GM18520 (cell line): ENCODE results near the gene EGLN2.
"Not testable (repeated sequence)": the region's sequence is repeated elsewhere in the genome, so short reads cannot be mapped to it uniquely, and the experiment has no call there.

Experiments used
- ATAC-seq: cut with Tn5 transposase; IDR thresholded peaks from one replicate; pipeline ENCODE4 v1.9.1; 2021; ENCODE audit not compliant: unreplicated experiment

Gene EGLN2

DNA sequence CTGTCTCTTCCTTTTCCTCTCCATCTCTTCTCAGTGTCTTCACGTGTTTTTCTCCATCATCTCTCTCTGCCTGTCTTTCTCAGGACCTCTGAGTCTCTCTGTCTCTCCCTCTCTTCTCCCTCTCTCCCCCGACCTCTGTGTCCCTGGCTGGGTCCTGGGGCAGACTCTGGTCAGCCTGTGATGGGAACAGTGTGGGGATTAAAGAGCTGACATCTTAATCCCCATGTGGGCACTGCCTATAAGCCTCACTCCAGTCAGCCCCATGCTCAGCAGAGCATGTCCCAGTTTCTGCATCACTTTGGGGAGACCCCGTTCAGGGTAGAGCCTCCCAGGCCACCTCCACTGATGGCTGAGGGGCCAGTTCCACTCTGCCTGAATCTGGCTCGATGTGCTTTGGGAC lies 16.2 kb downstream of the EGLN2 start:
- ATAC-seq = no peak

DNA sequence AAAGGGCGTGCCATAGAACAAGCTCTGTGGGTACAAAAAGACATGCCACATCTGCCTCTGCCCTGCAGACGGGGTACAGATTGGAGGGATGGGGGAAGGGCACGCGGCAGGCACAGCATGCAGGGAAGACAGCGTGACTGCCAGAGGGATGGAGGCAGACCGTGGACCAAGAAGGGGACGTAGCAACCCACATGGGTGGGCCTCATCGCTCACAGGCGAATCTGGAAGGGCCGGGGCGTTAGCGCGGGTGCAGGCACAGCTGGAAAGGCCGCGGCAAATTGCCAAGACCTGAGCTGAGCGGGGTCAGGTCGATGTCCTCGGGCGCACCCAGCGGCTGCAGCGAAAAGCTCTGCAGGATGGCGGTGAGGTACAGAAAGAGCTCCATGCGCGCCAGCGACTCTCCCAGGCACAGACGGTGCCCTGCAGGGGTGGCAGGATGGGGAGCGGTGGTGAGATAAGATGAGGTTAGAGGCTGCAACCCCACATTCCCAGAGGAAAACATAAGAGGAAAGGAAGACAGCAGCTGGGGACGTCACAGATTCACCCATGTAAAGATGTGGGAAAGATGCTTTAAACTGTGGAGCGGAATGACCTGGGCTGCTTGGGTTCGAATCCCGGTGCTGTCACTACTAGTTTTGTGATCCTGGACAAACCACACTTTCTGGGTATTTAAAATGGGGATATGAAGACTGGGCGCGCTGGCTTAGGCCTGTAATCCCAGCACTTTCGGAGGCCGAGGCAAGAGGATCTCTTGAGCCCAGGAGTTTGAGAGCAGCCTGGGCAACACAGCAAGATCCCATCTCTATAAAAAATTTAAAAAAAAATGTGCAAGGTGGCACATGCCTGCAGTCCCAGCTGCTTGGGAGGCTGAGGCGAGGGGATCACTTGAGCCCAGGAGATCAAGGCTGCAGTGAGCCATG lies 19.7 kb downstream of the EGLN2 start:
- not testable (repeated sequence) for ATAC-seq

DNA sequence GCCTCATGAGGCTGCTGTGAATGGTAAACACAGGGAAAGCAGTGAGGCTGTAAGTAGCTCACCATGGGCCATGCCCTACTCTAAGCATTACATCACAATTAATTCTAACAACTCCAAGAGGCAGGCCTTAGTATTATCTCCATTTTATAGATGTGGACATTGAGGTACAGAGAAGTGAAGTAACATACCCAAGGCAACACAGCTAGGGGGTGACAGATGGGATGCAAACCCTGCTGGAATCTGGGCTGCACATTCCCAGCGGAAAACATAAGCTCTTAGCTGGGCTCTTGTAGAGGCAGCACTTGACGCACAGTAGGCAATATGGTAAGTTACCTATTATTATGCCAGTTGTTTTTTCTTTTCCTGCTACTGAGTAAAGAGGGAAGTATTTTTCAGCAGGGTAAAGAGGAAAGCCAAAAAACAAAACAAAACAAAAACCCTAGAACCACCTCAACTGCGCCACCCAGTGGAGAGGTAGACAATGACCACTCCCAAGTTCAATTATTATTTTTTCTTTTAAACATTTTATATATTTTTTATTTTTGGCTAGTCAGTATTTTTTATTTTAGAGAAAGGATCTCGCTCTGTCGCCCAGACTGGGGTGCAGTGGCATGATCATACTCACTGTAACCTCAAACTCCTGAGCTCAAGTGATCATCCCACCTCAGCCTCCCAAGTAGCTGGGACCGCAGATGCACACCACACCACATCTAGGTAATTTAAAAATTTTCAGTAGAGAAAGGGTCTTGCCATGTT lies 20.7 kb downstream of the EGLN2 start:
- ATAC-seq = not testable (repeated sequence)

DNA sequence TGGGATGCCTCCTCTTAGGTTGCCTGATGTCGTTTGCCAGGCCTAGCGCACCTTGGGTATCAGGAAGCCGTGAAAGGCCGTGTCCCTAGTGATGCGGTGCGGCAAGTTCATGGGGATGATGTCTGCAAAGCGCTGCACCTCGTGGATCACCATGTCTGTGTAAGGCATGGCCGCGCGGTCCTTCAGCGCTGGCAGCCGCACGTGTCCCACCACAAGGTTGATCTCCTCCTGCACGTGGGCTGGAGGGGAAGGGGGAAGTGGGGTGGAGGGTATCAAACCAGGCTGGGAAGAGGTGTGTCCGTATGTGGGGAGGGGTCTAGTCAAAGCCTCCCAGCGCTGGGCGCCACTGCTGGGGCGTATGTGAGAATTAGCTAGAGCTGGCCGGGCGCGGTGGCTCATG lies 23.2 kb downstream of the EGLN2 start:
- no peak for ATAC-seq

GRCh38 chr19:40822704-40823553 lies 23.9 kb downstream of the EGLN2 start:
- not testable (repeated sequence) for ATAC-seq

DNA sequence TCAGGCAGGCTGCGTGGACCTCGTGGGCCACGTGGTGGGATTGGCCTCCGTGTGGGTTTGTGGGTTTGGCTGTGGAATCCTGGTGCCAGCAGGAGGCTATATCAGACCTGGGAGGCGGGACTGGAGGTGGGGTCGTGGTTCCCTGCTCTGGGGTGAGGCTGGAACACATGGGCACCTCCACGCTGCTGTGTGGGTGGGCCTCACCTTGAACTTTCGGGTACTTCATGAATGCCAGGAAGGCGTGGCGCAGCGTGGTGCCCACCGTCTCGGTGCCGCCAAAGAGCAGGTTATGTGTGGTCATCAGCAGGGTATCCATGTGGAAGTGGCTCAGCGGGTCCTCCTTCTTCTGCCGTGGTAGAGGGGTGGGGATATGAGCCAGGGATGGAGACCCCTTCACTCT lies 25.9 kb downstream of the EGLN2 start:
- not testable (repeated sequence) for ATAC-seq

- ATAC-seq = not testable (repeated sequence)
Observed at GRCh38 chr19:40825460-40826095, 26.6 kb downstream of the EGLN2 start.

DNA sequence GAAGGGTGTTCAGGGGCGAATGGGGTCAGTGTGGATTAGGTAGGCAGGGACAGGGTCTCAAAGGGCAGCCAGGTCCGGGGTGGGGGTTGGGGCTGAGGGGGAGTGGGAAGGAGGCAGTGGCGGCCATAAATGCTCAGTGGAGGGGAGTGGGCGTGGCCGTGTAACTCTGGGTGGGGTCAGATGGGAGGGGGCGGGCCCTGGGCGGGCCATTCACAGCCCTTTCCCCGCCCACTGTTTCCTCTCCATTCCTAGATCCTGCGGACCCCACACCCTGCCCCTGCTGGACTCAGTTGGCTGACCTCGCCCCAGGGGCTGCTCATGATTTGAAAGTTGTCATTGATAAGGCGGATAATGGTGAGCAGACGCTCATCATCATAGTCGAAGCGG lies 27.3 kb downstream of the EGLN2 start:
- ATAC-seq = not testable (repeated sequence)

DNA sequence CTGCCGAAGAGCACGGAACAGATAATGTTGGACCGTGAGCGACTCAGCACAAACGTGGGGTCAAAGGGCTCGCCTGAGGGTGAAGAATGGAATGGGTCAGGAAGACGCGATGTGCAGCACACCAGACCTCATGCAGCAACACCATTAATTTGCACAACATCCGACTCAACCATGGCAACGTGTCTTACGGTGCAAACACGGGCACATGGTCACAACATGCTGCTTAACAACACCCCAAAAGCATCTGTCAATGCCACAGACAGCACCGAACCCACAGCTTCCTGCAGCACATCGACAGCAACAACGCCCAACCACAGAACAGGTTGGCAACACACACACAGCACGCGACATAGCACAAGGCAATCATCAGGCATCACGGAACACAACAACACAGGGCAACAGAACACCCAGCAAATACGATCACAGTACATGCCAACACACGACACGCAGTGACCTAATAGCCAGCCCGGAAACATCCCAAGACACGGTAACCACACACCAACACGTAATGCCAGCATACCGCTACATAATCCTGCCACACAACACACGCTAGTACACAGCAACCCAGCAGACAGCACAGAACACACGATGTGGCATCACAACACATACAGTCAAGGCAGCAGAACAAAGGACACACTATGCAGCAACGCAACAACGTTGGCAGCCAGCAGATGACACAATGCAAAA lies 27.9 kb downstream of the EGLN2 start:
- not testable (repeated sequence) for ATAC-seq

DNA sequence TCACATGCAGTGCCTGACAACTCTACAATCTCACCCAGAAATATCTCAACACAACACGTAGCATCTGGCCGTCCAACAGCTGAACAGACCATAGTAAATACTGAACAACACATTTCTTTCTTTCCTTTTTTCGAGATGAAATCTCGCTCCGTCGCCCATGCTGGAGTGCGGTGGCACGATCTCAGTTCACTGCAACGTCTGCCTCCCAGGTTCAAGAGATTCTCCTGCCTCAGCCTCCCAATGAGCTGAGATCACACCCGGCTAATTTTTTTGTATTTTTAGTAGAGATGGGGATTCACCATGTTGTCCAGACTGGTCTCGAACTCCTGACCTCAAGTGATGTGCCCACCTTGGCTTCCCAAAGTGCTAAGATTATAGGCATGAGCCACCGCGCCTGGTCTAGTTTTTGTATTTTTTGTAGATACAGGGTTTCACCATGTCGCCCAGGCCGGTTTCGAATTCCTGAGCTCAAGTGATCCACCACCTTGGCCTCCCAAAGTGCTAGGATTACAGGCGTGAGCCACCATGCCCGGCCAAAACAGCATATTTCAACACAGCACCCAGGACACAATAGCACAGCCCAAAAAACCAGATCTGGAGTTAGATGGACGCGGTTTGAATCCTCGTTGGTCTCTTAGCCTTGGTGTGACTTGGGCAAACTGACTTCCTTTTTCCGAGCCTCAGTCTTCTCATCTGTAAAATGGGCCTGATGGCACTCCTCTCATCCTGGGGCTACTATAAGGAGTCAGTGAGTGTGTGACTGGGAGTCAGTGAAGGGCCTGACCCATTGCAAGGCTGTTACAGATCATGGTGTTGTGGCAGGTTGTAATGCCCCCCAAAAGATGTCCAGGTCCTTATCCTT lies 28.6 kb downstream of the EGLN2 start:
- ATAC-seq = no peak

- no peak for ATAC-seq
Observed at GRCh38 chr19:40829205-40829604, 30.2 kb downstream of the EGLN2 start.

GRCh38 chr19:40830741-40831140 lies 31.8 kb downstream of the EGLN2 start:
- ATAC-seq = not testable (repeated sequence)

DNA sequence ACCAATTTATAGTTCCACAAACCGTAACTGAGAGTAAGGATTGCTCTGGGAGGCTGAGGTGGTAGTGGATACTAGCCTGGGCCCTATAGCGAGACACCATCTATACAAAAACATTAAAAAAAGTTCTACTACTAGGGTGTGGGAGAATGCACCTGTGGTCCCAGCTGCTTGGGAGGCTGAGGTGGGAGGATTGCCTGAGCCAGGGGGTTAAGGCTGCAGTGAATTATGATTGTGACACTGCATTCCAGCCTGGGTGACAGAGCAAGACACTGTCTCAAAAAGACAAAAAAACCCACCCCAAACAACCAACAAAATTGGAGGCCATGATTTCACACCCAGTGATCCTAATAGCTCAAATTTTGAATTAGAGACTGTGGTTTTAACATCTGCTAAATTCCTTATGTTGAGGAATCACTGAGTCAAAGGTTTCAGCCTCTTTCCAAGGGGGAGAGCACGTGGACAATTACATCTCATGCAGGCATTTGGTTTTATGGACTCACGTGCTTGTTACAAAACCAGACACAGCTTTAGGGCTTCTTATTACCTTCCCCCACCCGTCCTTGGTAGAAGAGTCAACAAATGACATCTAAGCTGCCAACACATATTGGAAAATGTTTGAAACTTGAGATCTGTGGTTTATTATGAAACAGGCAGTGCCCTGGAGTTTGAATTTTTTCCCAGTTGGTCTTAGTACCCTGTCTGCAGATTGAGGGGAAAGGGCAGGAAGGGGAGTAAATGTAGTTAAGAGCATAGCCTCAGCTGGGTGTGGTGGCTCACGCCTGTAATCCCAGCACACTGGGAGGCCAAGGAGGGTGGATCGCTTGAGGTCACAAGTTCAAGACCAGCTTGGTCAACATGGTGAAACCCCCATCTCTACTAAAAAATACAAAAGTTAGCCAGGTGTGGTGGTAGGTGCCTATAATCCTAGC lies 32.8 kb downstream of the EGLN2 start:
- no peak for ATAC-seq

DNA sequence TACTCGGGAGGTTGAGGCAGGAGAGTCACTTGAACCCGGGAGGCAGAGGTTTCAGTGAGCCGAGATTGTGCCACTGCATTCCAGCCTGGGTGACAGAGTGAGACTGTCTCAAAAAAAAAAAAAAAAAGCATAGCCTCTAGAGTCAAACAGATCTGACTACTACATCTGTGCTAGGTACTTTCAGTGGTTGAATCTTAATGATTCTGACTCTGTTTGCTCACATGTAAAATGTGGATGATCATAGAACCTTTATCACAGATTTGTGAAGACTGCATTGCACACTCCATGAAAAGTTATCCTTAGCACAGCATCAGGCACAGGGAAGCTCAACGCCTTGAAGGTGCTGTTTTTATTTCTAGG lies 33.4 kb downstream of the EGLN2 start:
- not testable (repeated sequence) for ATAC-seq

- ATAC-seq = not testable (repeated sequence)
Observed at GRCh38 chr19:40833728-40834533, 34.9 kb downstream of the EGLN2 start.

DNA sequence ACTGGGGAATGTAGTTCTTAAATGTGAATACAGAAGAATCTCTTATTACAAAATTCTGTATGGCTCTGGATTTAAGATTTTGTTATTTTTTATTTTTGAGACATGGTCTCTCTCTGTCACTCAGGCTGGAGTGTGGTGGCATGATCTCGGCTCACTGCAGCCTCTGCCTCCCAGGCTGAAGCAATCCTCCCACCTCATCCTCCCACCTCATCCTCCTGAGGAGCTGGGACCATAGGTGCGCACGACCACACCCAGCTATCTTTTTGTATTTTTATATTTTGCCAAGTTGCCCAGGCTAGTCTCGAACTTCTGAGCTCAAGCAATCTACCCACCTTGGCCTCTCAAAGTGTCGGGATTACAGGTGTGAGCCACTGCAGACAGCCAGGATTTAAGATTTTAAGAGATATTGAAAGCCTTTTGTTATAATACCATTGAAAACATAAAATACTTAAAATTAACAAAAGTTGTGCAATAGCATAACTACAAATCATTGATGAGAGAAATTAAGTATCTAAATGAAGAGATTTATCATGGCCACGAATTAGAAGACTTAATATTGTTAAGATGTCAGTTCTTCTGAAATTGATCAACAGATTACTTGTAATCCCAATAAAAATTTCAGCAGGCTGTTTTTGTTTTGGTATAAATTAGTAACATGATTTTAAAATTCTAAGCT lies 37.9 kb downstream of the EGLN2 start:
- ATAC-seq = no peak

DNA sequence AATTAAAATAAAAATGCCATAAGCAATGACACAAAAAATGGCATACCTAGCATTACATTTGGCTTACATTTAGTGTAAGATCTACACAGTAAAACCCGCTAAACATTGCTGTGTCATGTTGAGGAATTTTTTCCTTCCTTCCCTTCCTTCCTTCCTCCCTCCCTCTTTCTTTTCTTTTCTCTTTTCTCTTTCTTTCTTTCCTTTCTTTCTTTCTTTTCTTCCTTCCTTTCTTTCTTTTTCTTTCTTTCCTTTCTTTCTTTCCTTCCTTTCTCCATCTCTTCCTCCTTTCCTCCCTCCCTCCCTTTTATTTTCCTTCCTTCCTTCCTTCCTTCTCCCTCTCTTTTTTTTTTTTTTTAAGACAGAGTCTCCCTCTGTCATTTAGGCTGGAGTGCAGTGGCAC lies 39.5 kb downstream of the EGLN2 start:
- not testable (repeated sequence) for ATAC-seq
